Tibial nerve (tissue), 4 donors: ENCODE results near the gene FGD5. TPM values are rescaled to one million over a fixed set of nuclear protein-coding genes. Genes with fewer than 3 reads are reported as not detected.

Experiments used
- DNase-seq, 2 donors: peaks; one replicate each; pipeline ENCODE4 v3.0.0-alpha.2; 2019; ENCODE audit warnings: low spot score in 2 of 2
- H3K27ac ChIP-seq, 4 donors: fragments of 200-600 bp; sonication (generic) in 3 of 4; one replicate each; pipeline ENCODE4 v1.5.1; 2017 to 2019; ENCODE audit warnings: mild to moderate bottlenecking in 1 of 4
- H3K27me3 ChIP-seq, 2 donors: fragments of 200-600 bp; sonication (generic) in 1 of 2; one replicate each; pipeline versions ENCODE4 v1.5.1 to v1.6.0; 2017 to 2019
- H3K36me3 ChIP-seq, 3 donors: fragments of 200-600 bp; sonication (generic); one replicate each; pipeline ENCODE4 v1.5.1; 2018 to 2019
- H3K4me1 ChIP-seq, 4 donors: fragments of 200-600 bp; sonication (generic) in 3 of 4; one replicate each; pipeline ENCODE4 v1.5.1; 2017 to 2019
- H3K4me3 ChIP-seq, 4 donors: fragments of 200-600 bp; sonication (generic) in 3 of 4; one replicate each; pipeline ENCODE4 v1.5.1; 2017 to 2019; ENCODE audit warnings: mild to moderate bottlenecking in 1 of 4, moderate library complexity in 1 of 4
- H3K9me3 ChIP-seq, 4 donors: fragments of 200-600 bp; sonication (generic) in 3 of 4; one replicate each; pipeline ENCODE4 v1.5.1; 2017 to 2019
- EP300 ChIP-seq, 2 donors: sonication (generic); formaldehyde crosslinking; IDR thresholded peaks; one replicate each; pipeline ENCODE4 v1.6.1; 2017; ENCODE audit warnings: antibody characterized with exemption in 2 of 2, mild to moderate bottlenecking in 1 of 2
- POLR2A ChIP-seq, 2 donors: fragments of 450-650 bp; IDR thresholded peaks; one replicate each; pipeline ENCODE4 v1.6.1; 2017; ENCODE audit warnings: antibody characterized with exemption in 2 of 2, mild to moderate bottlenecking in 2 of 2, moderate library complexity in 2 of 2
- WGBS, 2 donors: methylation state at CpG; one replicate each; pipeline ENCODE4 v1.1.5; 2018; 5-methylcytosine and 5-hydroxymethylcytosine counted together
- total RNA-seq, 4 donors: library from RNA; depleted of rRNA; stranded (reverse); fragments of >200 nt; gene quantifications; one replicate each; pipeline ENCODE4 v1.1.0, GENCODE V29; 2016
- TF ChIP-seq, protein P1 (sequence below), 5 experiments: fragments of 200-600 bp in 3 of 5; fragments of 450-650 bp in 2 of 5; sonication (generic) in 3 of 5; IDR thresholded peaks; one replicate each; pipeline ENCODE4 v1.5.1; 2016 to 2019; ENCODE audit warnings: antibody characterized with exemption in 5 of 5, mild to moderate bottlenecking in 3 of 5, moderate library complexity in 2 of 5

The FGD5 gene
- total RNA-seq, 4 donors from 2014 or later = 33.3 to 41.8 (median 38.7) TPM

DNA sequence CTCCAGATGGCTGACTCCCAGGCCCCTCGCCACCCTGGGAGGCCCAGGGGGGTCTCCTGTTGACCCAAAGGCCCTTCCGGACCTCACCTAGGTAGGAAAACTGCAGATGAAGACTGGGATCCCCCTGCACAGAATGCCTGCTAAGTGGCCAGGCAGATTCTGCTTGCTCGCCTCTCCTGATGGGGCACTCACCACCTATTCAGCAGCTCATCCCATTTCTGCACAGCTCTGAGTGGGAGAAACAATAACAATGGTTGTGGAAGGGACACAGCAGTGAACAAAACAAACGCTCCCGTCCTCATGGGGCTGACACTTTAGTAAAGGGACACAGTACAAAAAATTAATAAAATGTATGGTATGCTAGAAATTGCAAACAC lies 24.9 kb upstream of the FGD5 start:
- Histone ChIP-seq H3K36me3 (no peaks in the 10 kb centered on the region), H3K27ac (peak overlapping the region in 3 of 4 donors; percentile 20 to 73 (median 70)), H3K4me3 (no peak overlapping the region), H3K9me3 (no peaks in the 10 kb centered on the region), H3K27me3 (no peaks in the 10 kb centered on the region), H3K4me1 (peaks cover 0 to 22% (median 2%) of the 10 kb centered on the region in 4 donors)
- TF ChIP-seq, protein P1, sequence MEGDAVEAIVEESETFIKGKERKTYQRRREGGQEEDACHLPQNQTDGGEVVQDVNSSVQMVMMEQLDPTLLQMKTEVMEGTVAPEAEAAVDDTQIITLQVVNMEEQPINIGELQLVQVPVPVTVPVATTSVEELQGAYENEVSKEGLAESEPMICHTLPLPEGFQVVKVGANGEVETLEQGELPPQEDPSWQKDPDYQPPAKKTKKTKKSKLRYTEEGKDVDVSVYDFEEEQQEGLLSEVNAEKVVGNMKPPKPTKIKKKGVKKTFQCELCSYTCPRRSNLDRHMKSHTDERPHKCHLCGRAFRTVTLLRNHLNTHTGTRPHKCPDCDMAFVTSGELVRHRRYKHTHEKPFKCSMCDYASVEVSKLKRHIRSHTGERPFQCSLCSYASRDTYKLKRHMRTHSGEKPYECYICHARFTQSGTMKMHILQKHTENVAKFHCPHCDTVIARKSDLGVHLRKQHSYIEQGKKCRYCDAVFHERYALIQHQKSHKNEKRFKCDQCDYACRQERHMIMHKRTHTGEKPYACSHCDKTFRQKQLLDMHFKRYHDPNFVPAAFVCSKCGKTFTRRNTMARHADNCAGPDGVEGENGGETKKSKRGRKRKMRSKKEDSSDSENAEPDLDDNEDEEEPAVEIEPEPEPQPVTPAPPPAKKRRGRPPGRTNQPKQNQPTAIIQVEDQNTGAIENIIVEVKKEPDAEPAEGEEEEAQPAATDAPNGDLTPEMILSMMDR (IDR thresholded peaks at IDR 0.05) = no peak
- TF ChIP-seq POLR2A (IDR thresholded peaks at IDR 0.05) = no peak
- DNase-seq = no peak
- 49 to 52% methylated on average over 5 of the region's 5 CpGs for WGBS, 2 donors

DNA sequence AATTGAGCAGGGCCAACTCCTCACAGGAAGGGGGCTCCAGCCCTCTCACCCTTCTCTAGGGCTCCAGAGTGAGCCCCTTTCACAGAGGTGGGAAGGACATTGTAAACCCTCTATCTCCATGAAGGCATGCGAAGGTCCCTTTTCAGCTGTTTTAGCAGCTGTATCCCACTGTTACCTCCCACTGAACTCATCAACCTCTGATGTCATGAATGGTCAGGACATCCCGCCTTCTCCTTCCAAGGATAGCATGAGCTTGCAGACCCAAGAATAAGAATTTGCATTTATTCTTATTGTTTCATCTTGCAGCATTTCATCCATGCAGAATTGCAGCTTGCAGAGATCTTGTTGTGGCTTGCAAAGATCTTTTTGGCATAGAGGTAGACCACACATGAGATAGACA lies 24.3 kb upstream of the FGD5 start:
- 65 to 70% methylated on average over 2 of the region's 2 CpGs for WGBS, 2 donors

DNA sequence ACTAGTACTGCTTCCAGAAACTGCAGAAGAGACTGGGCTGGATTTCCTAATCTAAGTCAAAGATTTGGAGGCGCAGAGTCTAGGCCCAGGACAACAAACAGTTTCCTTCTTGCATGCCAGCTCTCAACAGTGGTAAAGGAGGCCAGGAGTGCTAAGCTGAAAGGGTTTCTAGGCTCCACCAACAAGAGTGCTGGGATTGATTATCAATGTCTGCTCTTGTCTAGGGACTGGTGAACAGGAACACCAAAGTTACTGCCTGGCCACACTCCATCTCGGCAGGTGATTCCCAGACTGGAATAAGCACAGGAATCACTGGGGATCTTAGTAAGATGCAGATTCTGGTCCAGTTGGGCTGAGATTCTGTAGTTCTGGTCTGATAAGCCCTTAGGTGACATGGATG lies 22.8 kb upstream of the FGD5 start:
- H3K4me1 ChIP-seq = peaks cover 0 to 22% (median 2%) of the 10 kb centered on the region in 4 donors
- TF ChIP-seq POLR2A (IDR thresholded peaks at IDR 0.05) = no peak
- TF ChIP-seq, protein P1 (IDR thresholded peaks at IDR 0.05) = no peak
- no peak for TF ChIP-seq EP300 (IDR thresholded peaks at IDR 0.05)
- no peaks in the 10 kb centered on the region for H3K9me3 ChIP-seq
- WGBS, 2 donors = 75 to 79% methylated on average over 2 of the region's 2 CpGs
- DNase-seq = no peak
- no peaks in the 10 kb centered on the region for H3K36me3 ChIP-seq
- no peak overlapping the region for H3K4me3 ChIP-seq
- H3K27me3 ChIP-seq = no peaks in the 10 kb centered on the region
- no peak overlapping the region for H3K27ac ChIP-seq

More for the DNA sequence above, 24.3 kb upstream of the FGD5 start:
- TF ChIP-seq, protein P1 (IDR thresholded peaks at IDR 0.05) = no peak
- TF ChIP-seq EP300 (IDR thresholded peaks at IDR 0.05) = no peak
- TF ChIP-seq POLR2A (IDR thresholded peaks at IDR 0.05) = no peak
- H3K4me1 ChIP-seq = peaks cover 0 to 22% (median 2%) of the 10 kb centered on the region in 4 donors
- H3K9me3 ChIP-seq = no peaks in the 10 kb centered on the region
- no peak for DNase-seq
- H3K36me3 ChIP-seq = no peaks in the 10 kb centered on the region
- H3K27me3 ChIP-seq = no peaks in the 10 kb centered on the region
- H3K4me3 ChIP-seq = no peak overlapping the region
- H3K27ac ChIP-seq = peak overlapping the region in 3 of 4 donors; percentile 20 to 73 (median 70)

DNA sequence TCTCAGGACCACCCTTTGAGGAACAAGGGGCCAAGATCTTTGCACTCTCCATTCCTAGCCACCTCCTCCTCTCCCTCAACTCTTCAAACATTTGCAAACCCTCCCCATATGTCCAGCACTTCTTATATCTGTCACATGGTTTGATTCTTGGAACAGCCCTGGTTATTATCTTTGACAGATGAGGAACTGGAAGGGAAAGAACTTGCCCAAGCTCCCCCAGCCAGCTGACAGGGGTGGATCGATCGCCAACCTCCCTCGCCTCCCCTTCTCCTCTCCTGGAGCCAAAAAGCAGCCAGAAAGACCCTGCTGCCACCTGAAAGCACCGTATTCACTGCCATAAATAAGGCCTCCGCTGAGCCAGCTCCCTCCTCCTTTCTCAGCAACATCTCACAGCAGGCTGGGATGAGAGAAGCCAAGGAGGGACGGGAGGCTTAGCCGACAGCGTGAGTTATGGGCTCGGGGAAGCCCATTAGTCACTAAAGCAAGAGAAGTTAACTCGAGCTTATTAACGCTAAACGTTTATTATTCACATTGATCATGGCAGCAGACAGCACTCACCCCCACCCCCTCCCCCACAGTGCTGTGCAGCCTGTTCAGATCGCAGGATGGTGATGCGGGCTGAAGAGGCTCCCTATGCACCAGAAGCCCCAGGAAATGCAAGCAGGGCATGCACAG lies 22.2 kb upstream of the FGD5 start:
- H3K4me1 ChIP-seq = peaks cover 0 to 22% (median 2%) of the 10 kb centered on the region in 4 donors
- 56 to 72% methylated on average over 13 to 14 of the region's 14 CpGs for WGBS, 2 donors
- DNase-seq = no peak
- H3K36me3 ChIP-seq = no peaks in the 10 kb centered on the region
- no peaks in the 10 kb centered on the region for H3K27me3 ChIP-seq
- TF ChIP-seq EP300 (IDR thresholded peaks at IDR 0.05) (no peak), POLR2A (IDR thresholded peaks at IDR 0.05) (no peak)
- TF ChIP-seq, protein P1 (IDR thresholded peaks at IDR 0.05) = no peak
- no peak overlapping the region for H3K27ac ChIP-seq
- no peaks in the 10 kb centered on the region for H3K9me3 ChIP-seq
- H3K4me3 ChIP-seq = no peak overlapping the region

DNA sequence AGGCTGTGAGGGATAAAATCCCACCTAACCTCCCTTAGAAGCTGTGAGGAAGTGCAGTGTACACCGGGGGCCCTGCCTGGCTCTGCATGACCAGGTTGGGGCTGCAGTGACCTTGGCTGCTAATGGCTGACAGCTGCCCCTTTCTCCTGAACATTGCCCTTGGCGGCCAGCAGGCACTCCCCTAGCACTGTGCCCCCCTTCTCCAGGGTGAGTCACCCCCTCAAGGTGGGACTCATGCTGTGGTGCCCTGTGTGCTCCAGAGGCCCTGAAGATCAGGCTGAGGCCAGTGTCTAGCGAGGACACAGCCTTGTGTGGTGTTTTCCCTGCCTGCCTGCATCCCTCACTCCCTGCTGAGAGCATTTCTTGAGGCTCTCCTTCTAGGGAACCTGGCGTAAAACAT lies 21.0 kb upstream of the FGD5 start:
- H3K4me1 ChIP-seq = peaks cover 0 to 18% (median 2%) of the 10 kb centered on the region in 4 donors
- no peaks in the 10 kb centered on the region for H3K9me3 ChIP-seq
- no peak for DNase-seq
- H3K4me3 ChIP-seq = no peak overlapping the region
- no peaks in the 10 kb centered on the region for H3K36me3 ChIP-seq
- TF ChIP-seq, protein P1 (IDR thresholded peaks at IDR 0.05) = no peak
- TF ChIP-seq EP300 (IDR thresholded peaks at IDR 0.05) (no peak), POLR2A (IDR thresholded peaks at IDR 0.05) (no peak)
- whole genome bisulfite sequencing, 2 donors = 70 to 75% methylated on average over 4 of the region's 4 CpGs
- H3K27me3 ChIP-seq = no peaks in the 10 kb centered on the region
- no peak overlapping the region for H3K27ac ChIP-seq
